Naive thymus-derived CD4-positive, alpha-beta T cell (primary cell): Measurements from ENCODE around the gene SLC7A5. TPM values are rescaled to one million over a fixed set of nuclear protein-coding genes. Genes with fewer than 3 reads are reported as not detected.

ENCODE experiments used
- ATAC-seq: fragments of 150-1000 bp; cut with Tn5 transposase; 2 replicates; pipeline ENCODE4 v1.10.0; 2021; ENCODE audit warnings: mild to moderate bottlenecking, moderate library complexity
- CTCF ChIA-PET: fragments of 350-600 bp; sonication (Branson Sonifier 250); formaldehyde crosslinking; loops from one replicate; lab custom pipeline; 2021; ENCODE audit warnings: antibody characterized with exemption; lab: Charles Lee
- POLR2A ChIA-PET: fragments of 350-600 bp; sonication (Branson Sonifier 250); formaldehyde crosslinking; loops from one replicate; lab custom pipeline; 2021; ENCODE audit warnings: antibody characterized with exemption, inconsistent platforms; lab: Charles Lee
- DNase-seq, 9 donors: peaks; one replicate each; pipeline versions ENCODE4 v3.0.0 to v3.0.0-alpha.2; 2020 to 2022; ENCODE audit warnings: mixed read lengths in 1 of 9
- H3K27ac ChIP-seq: one replicate; pipeline ENCODE4 v1.7.0; 2013; ENCODE audit warnings: mild to moderate bottlenecking, low read depth, low read length, moderate library complexity
- H3K27me3 ChIP-seq, 2 donors: one replicate each; pipeline ENCODE4 v1.7.0; 2013; ENCODE audit warnings: low read length in 2 of 2, mild to moderate bottlenecking in 2 of 2, moderate library complexity in 2 of 2; ENCODE audit not compliant: control insufficient read depth in 2 of 2, insufficient read depth in 2 of 2
- H3K36me3 ChIP-seq, 3 experiments: 1 replicate in 2 of 3; 2 replicates in 1 of 3; pipeline ENCODE4 v1.7.0; 2013; ENCODE audit warnings: low read length in 3 of 3, mild to moderate bottlenecking in 3 of 3, moderate library complexity in 1 of 3; ENCODE audit not compliant: insufficient read depth in 3 of 3, control insufficient read depth in 2 of 3
- H3K4me1 ChIP-seq, 2 donors: one replicate each; pipeline ENCODE4 v1.7.0; 2013; ENCODE audit warnings: low read length in 2 of 2, mild to moderate bottlenecking in 2 of 2, moderate library complexity in 1 of 2; ENCODE audit not compliant: control insufficient read depth in 2 of 2, insufficient read depth in 2 of 2
- H3K4me3 ChIP-seq: 2 replicates; pipeline ENCODE4 v1.7.0; 2013; ENCODE audit warnings: mild to moderate bottlenecking, low read length
- H3K9me3 ChIP-seq, 3 experiments: 1 replicate in 2 of 3; 2 replicates in 1 of 3; pipeline ENCODE4 v1.7.0; 2013; ENCODE audit warnings: low read length in 3 of 3; ENCODE audit not compliant: control insufficient read depth in 2 of 3
- H3K27ac Mint-ChIP-seq, 9 donors: one replicate each; pipeline ENCODE4 v1.8.0; 2020 to 2022; ENCODE audit warnings: mixed read lengths in 9 of 9, mild to moderate bottlenecking in 8 of 9, moderate library complexity in 5 of 9, inconsistent platforms in 2 of 9
- H3K27me3 Mint-ChIP-seq, 5 donors: one replicate each; pipeline ENCODE4 v1.8.0; 2021 to 2022; ENCODE audit warnings: mixed read lengths in 5 of 5, mild to moderate bottlenecking in 1 of 5
- H3K36me3 Mint-ChIP-seq, 5 donors: one replicate each; pipeline ENCODE4 v1.8.0; 2020 to 2022; ENCODE audit warnings: mixed read lengths in 5 of 5, mild to moderate bottlenecking in 3 of 5, inconsistent platforms in 1 of 5
- H3K4me1 Mint-ChIP-seq, 7 donors: one replicate each; pipeline ENCODE4 v1.8.0; 2020 to 2022; ENCODE audit warnings: mixed read lengths in 7 of 7, mild to moderate bottlenecking in 3 of 7, inconsistent platforms in 1 of 7
- H3K4me3 Mint-ChIP-seq, 10 donors: one replicate each; pipeline ENCODE4 v1.8.0; 2020 to 2022; ENCODE audit warnings: mild to moderate bottlenecking in 10 of 10, mixed read lengths in 10 of 10, moderate library complexity in 6 of 10, inconsistent platforms in 2 of 10
- H3K9me3 Mint-ChIP-seq, 11 donors: one replicate each; pipeline ENCODE4 v1.8.0; 2020 to 2022; ENCODE audit warnings: mixed read lengths in 11 of 11, mild to moderate bottlenecking in 4 of 11, inconsistent platforms in 1 of 11, moderate library complexity in 1 of 11
- intact Hi-C, 2 donors: fragments of 100-400 bp; cut with micrococcal nuclease; formaldehyde crosslinking; loops; one replicate each; pipeline ENCODE4 v1.15.1; 2023
- polyA plus RNA-seq, 2 donors: library from polyadenylated mRNA; unstranded; fragments of 300-500 nt; fragmentation: Illumina TruSeq; gene quantifications; one replicate each; pipeline ENCODE4 v1.2.3, GENCODE V29; 2021
- total RNA-seq, 6 experiments: library from RNA in 5 of 6; stranded (reverse) in 5 of 6; gene quantifications; 1 replicate in 5 of 6; 2 replicates in 1 of 6; pipeline ENCODE4 v1.2.3 and lab custom pipeline; 2021 to 2026

The SLC7A5 gene
- total and polyA plus RNA-seq, 7 experiments from 2014 or later: 3.3 to 113 (median 7.0) TPM

- Histone ChIP-seq H3K9me3 (no peaks in the 10 kb centered on the region), H3K36me3 (peaks cover 0 to 10% (median 5%) of the 10 kb centered on the region in 3 experiments), H3K4me1 (peaks cover 20 to 33% of the 10 kb centered on the region in 2 donors), H3K27me3 (no peaks in the 10 kb centered on the region), H3K27ac (no peak overlapping the region), H3K4me3 (no peak overlapping the region)
- ATAC-seq (peak; percentile 21), DNase-seq (no peak)
- ChIA-PET CTCF (interaction anchor here (0.9 to 3.1 kb wide), 2 partner anchors 16 to 26 kb away, joined by 3 to 18 read pairs; partner anchors contain the start of gene SLC7A5), POLR2A (no interaction called here)
- Mint-ChIP-seq H3K4me1 (peaks cover 9 to 63% (median 18%) of the 10 kb centered on the region in 7 donors), H3K9me3 (no peaks in the 10 kb centered on the region), H3K27ac (peak overlapping the region in 6 of 9 donors; percentile 31 to 94 (median 71)), H3K36me3 (peaks cover 0 to 13% (median 0%) of the 10 kb centered on the region in 5 donors), H3K4me3 (peak overlapping the region in 5 of 10 donors; percentile 32 to 84 (median 64)), H3K27me3 (no peaks in the 10 kb centered on the region)
- intact Hi-C loops: loop anchor here in 1 of 2 donors (5.0 kb wide), 1 partner anchor 47 kb away; no protein-coding TSS in a partner anchor
Measured at GRCh38 chr16:87854053-87854906, 15.0 kb downstream of the SLC7A5 start.

DNA sequence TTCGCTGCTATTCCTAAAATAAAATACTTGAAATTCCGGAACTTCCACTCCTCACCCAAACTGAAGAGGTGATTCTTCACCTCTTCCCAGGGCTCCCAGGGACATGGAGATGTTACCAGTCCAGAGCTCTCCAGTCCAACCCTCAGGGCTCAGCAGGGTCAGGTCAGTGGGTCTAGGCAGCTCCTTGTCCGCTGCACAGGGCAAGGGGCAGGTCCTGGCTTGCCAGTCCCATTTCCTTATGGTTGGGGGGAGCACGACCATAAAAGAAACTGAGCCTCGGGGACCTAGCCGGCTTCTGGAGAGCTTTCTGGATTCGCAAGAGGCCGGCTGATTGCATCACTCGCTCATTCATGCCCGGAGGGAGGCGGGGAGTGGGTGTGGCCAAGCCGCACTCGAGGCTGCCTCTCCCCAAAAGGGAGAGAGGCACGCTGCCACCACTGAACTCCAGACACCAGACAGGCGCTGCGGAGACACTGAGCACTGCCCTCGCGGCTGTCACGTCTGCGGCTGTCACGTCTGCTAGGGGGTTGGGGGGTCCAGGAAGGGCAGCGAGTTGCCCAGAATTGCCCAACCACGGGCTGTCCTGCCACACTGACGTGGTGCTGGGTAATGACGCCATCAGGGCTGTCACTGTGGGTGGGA is 15.8 kb downstream of the SLC7A5 start:
- no peaks in the 10 kb centered on the region for H3K9me3 ChIP-seq
- intact Hi-C loops: loop anchor here in 1 of 2 donors (5.0 kb wide), 1 partner anchor 46 kb away; no protein-coding TSS in a partner anchor
- no peaks in the 10 kb centered on the region for H3K27me3 Mint-ChIP-seq
- H3K27ac Mint-ChIP-seq: peak overlapping the region in 5 of 9 donors; percentile 31 to 95 (median 74)
- H3K9me3 Mint-ChIP-seq: no peaks in the 10 kb centered on the region
- no peaks in the 10 kb centered on the region for H3K27me3 ChIP-seq
- ChIA-PET POLR2A (interaction anchor here (0.8 to 1.4 kb wide), 2 partner anchors 15 to 47 kb away, joined by 3 read pairs; no protein-coding TSS in a partner anchor), CTCF (interaction anchor here (3.1 kb wide), 1 partner anchor 17 kb away, joined by 18 read pairs; the partner anchor contains the start of gene SLC7A5)
- H3K4me3 Mint-ChIP-seq: peak overlapping the region in 9 of 10 donors; percentile 41 to 84 (median 65)
- peaks cover 20 to 33% of the 10 kb centered on the region in 2 donors for H3K4me1 ChIP-seq
- peak overlapping the region; percentile 36 for H3K27ac ChIP-seq
- H3K4me3 ChIP-seq: peak overlapping the region; percentile 18
- H3K4me1 Mint-ChIP-seq: peaks cover 9 to 60% (median 18%) of the 10 kb centered on the region in 7 donors
- peak; percentile 83 for ATAC-seq
- DNase-seq: peak; percentile 44 to 83 (median 60)
- H3K36me3 ChIP-seq: peaks cover 0 to 18% (median 5%) of the 10 kb centered on the region in 3 experiments
- H3K36me3 Mint-ChIP-seq: peaks cover 0 to 16% (median 0%) of the 10 kb centered on the region in 5 donors

DNA sequence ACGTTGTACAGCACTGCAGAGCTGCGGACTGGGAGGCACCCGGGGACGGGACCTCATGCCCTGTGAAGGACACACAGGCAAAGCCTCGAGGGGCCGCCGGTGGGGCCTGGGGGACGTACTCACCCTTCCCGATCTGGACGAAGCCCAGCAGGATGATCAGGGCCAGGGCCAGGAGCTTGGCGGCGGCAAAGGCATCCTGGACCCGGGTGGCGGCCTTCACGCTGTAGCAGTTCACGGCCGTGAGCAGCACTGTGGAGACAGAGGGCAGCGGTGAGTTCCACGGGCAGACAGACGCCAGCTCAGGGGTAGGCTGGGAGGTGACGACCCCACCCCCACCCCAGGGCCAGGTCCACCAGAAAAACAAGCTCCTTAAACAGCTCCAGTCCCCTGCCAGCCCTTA is 17.7 kb downstream of the SLC7A5 start:
- CTCF ChIA-PET: interaction anchor here (0.6 to 4.1 kb wide), 7 partner anchors 14 to 122 kb away, joined by 3 to 20 read pairs (median 6); partner anchors contain the start of gene SLC7A5
- POLR2A ChIA-PET: interaction anchor here (0.7 to 1.5 kb wide), 2 partner anchors 20 to 75 kb away, joined by 4 to 5 read pairs; no protein-coding TSS in a partner anchor
- no peak for DNase-seq
- no peak overlapping the region for H3K27ac ChIP-seq
- no peak overlapping the region for H3K4me3 ChIP-seq
- H3K9me3 Mint-ChIP-seq: no peaks in the 10 kb centered on the region
- H3K27me3 Mint-ChIP-seq: no peaks in the 10 kb centered on the region
- no peak for ATAC-seq
- intact Hi-C loops: loop anchor here in 1 of 2 donors (5.0 kb wide), 1 partner anchor 44 kb away; no protein-coding TSS in a partner anchor
- no peak overlapping the region for H3K27ac Mint-ChIP-seq
- peaks cover 0 to 12% (median 0%) of the 10 kb centered on the region in 5 donors for H3K36me3 Mint-ChIP-seq
- H3K4me1 Mint-ChIP-seq: peaks cover 9 to 43% (median 18%) of the 10 kb centered on the region in 7 donors
- peaks cover 20 to 30% of the 10 kb centered on the region in 2 donors for H3K4me1 ChIP-seq
- H3K36me3 ChIP-seq: peaks cover 0 to 23% (median 5%) of the 10 kb centered on the region in 3 experiments
- H3K4me3 Mint-ChIP-seq: no peak overlapping the region
- no peaks in the 10 kb centered on the region for H3K9me3 ChIP-seq
- H3K27me3 ChIP-seq: no peaks in the 10 kb centered on the region

- H3K4me3 Mint-ChIP-seq: no peak overlapping the region
- Histone ChIP-seq H3K27me3 (no peaks in the 10 kb centered on the region), H3K27ac (no peak overlapping the region), H3K4me3 (no peak overlapping the region), H3K4me1 (peaks cover 20 to 28% of the 10 kb centered on the region in 2 donors), H3K9me3 (no peaks in the 10 kb centered on the region), H3K36me3 (peaks cover 0 to 23% (median 5%) of the 10 kb centered on the region in 3 experiments)
- ATAC-seq (no peak), DNase-seq (no peak)
- ChIA-PET POLR2A (interaction anchor here (0.7 to 1.5 kb wide), 2 partner anchors 20 to 75 kb away, joined by 4 to 5 read pairs; no protein-coding TSS in a partner anchor), CTCF (interaction anchor here (0.6 to 4.1 kb wide), 6 partner anchors 15 to 122 kb away, joined by 3 to 20 read pairs (median 6); partner anchors contain the start of gene SLC7A5)
- no peaks in the 10 kb centered on the region for H3K27me3 Mint-ChIP-seq
- H3K27ac Mint-ChIP-seq: peak overlapping the region in 1 of 9 donors; percentile 9
- H3K36me3 Mint-ChIP-seq: peaks cover 0 to 12% (median 0%) of the 10 kb centered on the region in 5 donors
- intact Hi-C loops: loop anchor here in 1 of 2 donors (5.0 kb wide), 1 partner anchor 44 kb away; no protein-coding TSS in a partner anchor
- H3K9me3 Mint-ChIP-seq: no peaks in the 10 kb centered on the region
- H3K4me1 Mint-ChIP-seq: peaks cover 9 to 39% (median 18%) of the 10 kb centered on the region in 7 donors
Measured at GRCh38 chr16:87851141-87851587, 18.1 kb downstream of the SLC7A5 start.

DNA sequence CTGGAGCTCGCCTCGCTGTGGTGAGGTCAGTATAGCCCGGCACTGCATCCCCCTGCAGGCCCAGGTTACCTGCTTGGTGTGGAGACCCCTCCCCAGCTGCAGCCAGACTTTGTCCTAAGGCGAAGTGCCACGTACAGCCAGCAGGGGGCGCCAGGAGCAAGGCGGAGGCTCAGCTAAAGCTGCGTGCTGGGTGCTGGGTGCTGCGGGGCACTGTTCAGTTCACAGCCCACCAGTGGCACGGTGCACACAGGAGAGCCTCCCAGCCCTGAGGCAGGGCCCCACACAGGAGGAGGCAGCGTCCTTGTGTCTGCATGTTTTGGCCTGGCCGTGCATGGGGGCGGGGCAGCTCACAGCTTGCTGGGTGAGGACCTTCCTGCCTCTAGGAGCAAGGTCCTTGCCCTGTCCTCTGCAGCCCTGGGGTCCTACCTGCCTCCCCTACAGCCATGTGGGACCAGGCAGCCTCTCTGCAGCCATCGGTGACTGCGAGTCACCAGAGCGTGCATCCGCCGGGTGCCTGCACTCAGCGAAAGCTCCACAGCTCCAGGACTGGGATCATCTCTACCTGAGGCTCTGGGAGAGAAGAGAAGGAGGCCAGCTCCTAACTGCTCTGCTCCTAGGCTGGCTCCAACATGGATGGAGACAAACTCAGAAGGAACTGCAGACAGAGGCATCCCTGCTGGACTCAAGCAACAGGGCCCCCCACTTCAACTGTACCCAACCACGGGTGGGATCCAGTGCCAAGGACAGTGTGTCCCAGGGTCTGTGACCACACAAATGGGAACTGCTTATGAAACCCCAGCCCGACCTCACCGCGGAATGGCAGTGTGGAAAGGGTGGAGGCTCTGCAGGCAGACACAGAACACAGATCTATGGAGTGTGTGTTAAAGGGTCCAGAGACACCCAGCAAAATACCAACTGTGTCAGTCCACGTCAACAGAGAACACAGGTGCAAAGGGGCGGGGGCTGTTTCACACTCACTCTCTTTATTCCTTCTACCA is 19.0 kb downstream of the SLC7A5 start:
- H3K36me3 Mint-ChIP-seq: peaks cover 0 to 12% (median 0%) of the 10 kb centered on the region in 5 donors
- intact Hi-C loops: loop anchor here (1.0 to 5.0 kb wide), 4 partner anchors 21 to 71 kb away; no protein-coding TSS in a partner anchor
- H3K27ac Mint-ChIP-seq: peak overlapping the region in 1 of 9 donors; percentile 38
- Histone ChIP-seq H3K27me3 (no peaks in the 10 kb centered on the region), H3K36me3 (peaks cover 0 to 23% (median 5%) of the 10 kb centered on the region in 3 experiments), H3K4me1 (peaks cover 13 to 20% of the 10 kb centered on the region in 2 donors), H3K4me3 (no peak overlapping the region), H3K27ac (no peak overlapping the region), H3K9me3 (no peaks in the 10 kb centered on the region)
- no peak overlapping the region for H3K4me3 Mint-ChIP-seq
- H3K4me1 Mint-ChIP-seq: peaks cover 6 to 30% (median 17%) of the 10 kb centered on the region in 7 donors
- peak; percentile 60 for ATAC-seq
- H3K9me3 Mint-ChIP-seq: no peaks in the 10 kb centered on the region
- ChIA-PET CTCF (interaction anchor here (0.8 to 6.2 kb wide), 17 partner anchors 9 to 177 kb away, joined by 4 to 79 read pairs (median 6); partner anchors contain the start of gene SLC7A5), POLR2A (interaction anchor here (1.0 to 1.5 kb wide), 3 partner anchors 15 to 21 kb away, joined by 3 to 8 read pairs (median 4); no protein-coding TSS in a partner anchor)
- peak; percentile 60 to 85 (median 74) for DNase-seq
- H3K27me3 Mint-ChIP-seq: no peaks in the 10 kb centered on the region
